ENCODE data around the gene PALM3. TPM values are rescaled to one million over a fixed set of nuclear protein-coding genes. Genes with fewer than 3 reads are reported as not detected.
"Not testable (repeated sequence)": the region's sequence is repeated elsewhere in the genome, so short reads cannot be mapped to it uniquely, and the experiment has no call there.

The PALM3 gene
- total RNA-seq, 2 experiments from 2014 or later, result not detected

GRCh38 chr19:14035706-14036105, 26.2 kb downstream of the PALM3 start:
- POLR2A ChIA-PET, result no interaction called here
- H3K9me3 Mint-ChIP-seq, result no peaks in the 10 kb centered on the region
- H3K4me1 Mint-ChIP-seq (ENCODE audit: low read depth), result peaks cover 25% of the 10 kb centered on the region
- no peak for TF ChIP-seq CTCF (IDR thresholded peaks at IDR 0.05)
- no peak overlapping the region for H3K4me3 Mint-ChIP-seq
- H3K36me3 Mint-ChIP-seq (ENCODE audit: low read depth), result peaks cover 32% of the 10 kb centered on the region
- intact Hi-C loops (cut with micrococcal nuclease), result loop anchor here (10.0 kb wide), 1 partner anchor 151 kb away; no protein-coding TSS in a partner anchor
- CTCF ChIA-PET, result interaction anchor here (1.0 to 1.4 kb wide), 3 partner anchors 13 to 156 kb away, joined by 3 to 4 read pairs (median 4); no protein-coding TSS in a partner anchor
- no peak overlapping the region for H3K27ac Mint-ChIP-seq
- ATAC-seq (no peak), DNase-seq (no peak)
- no peaks in the 10 kb centered on the region for H3K27me3 Mint-ChIP-seq

- H3K4me3 Mint-ChIP-seq, ATAC-seq, H3K27ac Mint-ChIP-seq, H3K9me3 Mint-ChIP-seq, H3K27me3 Mint-ChIP-seq, DNase-seq: not testable (repeated sequence)
- Mint-ChIP-seq H3K4me1 (ENCODE audit: low read depth) (peaks cover 25% of the 10 kb centered on the region), H3K36me3 (ENCODE audit: low read depth) (peaks cover 32% of the 10 kb centered on the region)
- CTCF ChIA-PET, result interaction anchor here (0.9 to 1.4 kb wide), 3 partner anchors 12 to 36 kb away, joined by 3 to 4 read pairs (median 3); no protein-coding TSS in a partner anchor
- intact Hi-C loops (cut with micrococcal nuclease), result loop anchor here (10.0 kb wide), 1 partner anchor 150 kb away; no protein-coding TSS in a partner anchor
- POLR2A ChIA-PET, result interaction anchor here (1.0 kb wide), 1 partner anchor 42 kb away, joined by 3 read pairs; no protein-coding TSS in a partner anchor
Measured at GRCh38 chr19:14035159-14035558, 26.7 kb downstream of the PALM3 start.

GRCh38 chr19:14033946-14034345, 27.9 kb downstream of the PALM3 start:
- no peak for DNase-seq
- CTCF ChIA-PET, result interaction anchor here (0.9 to 1.6 kb wide), 3 partner anchors 9 to 40 kb away, joined by 3 read pairs; no protein-coding TSS in a partner anchor
- ATAC-seq, result no peak
- intact Hi-C loops (cut with micrococcal nuclease), result loop anchor here (10.0 kb wide), 1 partner anchor 149 kb away; no protein-coding TSS in a partner anchor
- POLR2A ChIA-PET, result no interaction called here
- Mint-ChIP-seq H3K9me3 (no peaks in the 10 kb centered on the region), H3K36me3 (ENCODE audit: low read depth) (peaks cover 22% of the 10 kb centered on the region), H3K27ac (peak overlapping the region; percentile 69), H3K27me3 (no peaks in the 10 kb centered on the region), H3K4me1 (ENCODE audit: low read depth) (peaks cover 25% of the 10 kb centered on the region), H3K4me3 (peak overlapping the region; percentile 38)
- TF ChIP-seq CTCF (IDR thresholded peaks at IDR 0.05), result no peak

- ATAC-seq (peak; percentile 78), DNase-seq (peak; percentile 84)
- ChIA-PET CTCF (interaction anchor here (0.5 to 2.2 kb wide), 29 partner anchors 10 to 864 kb away, joined by 3 to 14 read pairs (median 4); partner anchors contain the start of genes DCAF15, MISP3 and RFX1), POLR2A (interaction anchor here (0.6 to 2.8 kb wide), 22 partner anchors 9 to 186 kb away, joined by 3 to 18 read pairs (median 4); partner anchors contain the start of genes DCAF15 and RFX1)
- peak within 1 kb of the TSS; percentile 94 for H3K4me3 Mint-ChIP-seq
- H3K36me3 Mint-ChIP-seq (ENCODE audit: low read depth), result peaks cover 15% of the 10 kb centered on the region
- H3K27ac Mint-ChIP-seq, result peak within 1 kb of the TSS; percentile 93
- H3K9me3 Mint-ChIP-seq, result no peaks in the 10 kb centered on the region
- intact Hi-C loops (cut with micrococcal nuclease), result loop anchor here (10.0 kb wide), 1 partner anchor 147 kb away; no protein-coding TSS in a partner anchor
- no peaks in the 10 kb centered on the region for H3K27me3 Mint-ChIP-seq
- TF ChIP-seq CTCF (IDR thresholded peaks at IDR 0.05), result peak; percentile 80
- peaks cover 23% of the 10 kb centered on the region for H3K4me1 Mint-ChIP-seq (ENCODE audit: low read depth)
Measured at GRCh38 chr19:14031719-14032480, 30.0 kb downstream of the PALM3 start, which contains the start of gene IL27RA. Gene IL27RA, plus strand, starts transcription at chr19:14031762. Its CDS starts 111 bp downstream, at chr19:14031873.

GRCh38 chr19:14030997-14031718, 30.7 kb downstream of the PALM3 start:
- H3K27ac Mint-ChIP-seq, result peak overlapping the region; percentile 93
- peaks cover 19% of the 10 kb centered on the region for H3K4me1 Mint-ChIP-seq (ENCODE audit: low read depth)
- H3K9me3 Mint-ChIP-seq, result no peaks in the 10 kb centered on the region
- ATAC-seq, result no peak
- H3K27me3 Mint-ChIP-seq, result no peaks in the 10 kb centered on the region
- H3K4me3 Mint-ChIP-seq, result peak overlapping the region; percentile 94
- CTCF ChIA-PET, result interaction anchor here (0.5 to 2.2 kb wide), 27 partner anchors 9 to 863 kb away, joined by 3 to 14 read pairs (median 4); partner anchors contain the start of genes DCAF15, MISP3 and RFX1
- POLR2A ChIA-PET, result interaction anchor here (0.6 to 2.8 kb wide), 18 partner anchors 10 to 185 kb away, joined by 3 to 18 read pairs (median 4); partner anchors contain the start of gene RFX1
- intact Hi-C loops (cut with micrococcal nuclease), result loop anchor here (10.0 kb wide), 1 partner anchor 146 kb away; no protein-coding TSS in a partner anchor
- DNase-seq, result no peak
- no peak for TF ChIP-seq CTCF (IDR thresholded peaks at IDR 0.05)
- H3K36me3 Mint-ChIP-seq (ENCODE audit: low read depth), result peaks cover 12% of the 10 kb centered on the region
